ENCODE results near the gene DNAI2.

GRCh38 chr17:74340470-74341023 is 66.5 kb downstream of the DNAI2 start:
- TF ChIP-seq CTCF (conservative IDR thresholded peaks at IDR 0.05; ENCODE audit: low read depth, low read length) (no peak), EZH2 (IDR thresholded peaks at IDR 0.05; ENCODE audit: low read length, unreplicated experiment) (no peak), EZH2phosphoT487 (IDR thresholded peaks at IDR 0.05; ENCODE audit: borderline replicate concordance, low read length) (no peak)
